GM23248 (cell line): Measurements from ENCODE around the gene PRELP.

Experiments
- EZH2 ChIP-seq: fragments of 200-600 bp; sonication (generic); IDR thresholded peaks from 2 replicates; pipeline ENCODE4 v1.6.1; 2018; ENCODE audit warnings: antibody characterized with exemption, mild to moderate bottlenecking; ENCODE audit not compliant: insufficient read depth, poor library complexity, severe bottlenecking
- EZH2phosphoT487 ChIP-seq: fragments of 200-600 bp; sonication (generic); IDR thresholded peaks from 2 replicates; pipeline ENCODE4 v1.6.1; 2018; ENCODE audit warnings: antibody characterized with exemption, moderate library complexity, mild to moderate bottlenecking, low read depth; ENCODE audit not compliant: insufficient read depth

- no peak for TF ChIP-seq EZH2phosphoT487
- TF ChIP-seq EZH2, result no peak
Observed at GRCh38 chr1:203453016-203453415, 22.6 kb upstream of the PRELP start.
